Aorta (tissue), 5 donors: Measurements from ENCODE around the gene ACYP1. TPM values are rescaled to one million over a fixed set of nuclear protein-coding genes. Genes with fewer than 3 reads are reported as not detected.
A peak's percentile ranks its signal among the peaks of the same experiment; 100 is the strongest.

Experiments used
- ATAC-seq: fragments of 200-7000 bp; cut with Tn5 transposase; one replicate; pipeline ENCODE4 v1.9.1; 2022; ENCODE audit warnings: moderate library complexity; ENCODE audit not compliant: low FRiP score
- DNase-seq, 2 donors: peaks; one replicate each; pipeline ENCODE4 v3.0.0-alpha.2; 2020
- H3K27ac ChIP-seq, 2 donors: one replicate each; pipeline ENCODE4 v1.5.1; 2013; ENCODE audit warnings: low read length in 2 of 2, mild to moderate bottlenecking in 2 of 2, moderate library complexity in 2 of 2, control low read depth in 1 of 2, inconsistent platforms in 1 of 2, low read depth in 1 of 2
- H3K27me3 ChIP-seq, 2 donors: one replicate each; pipeline ENCODE4 v1.6.1; 2013; ENCODE audit warnings: control low read depth in 1 of 2, low read length in 1 of 2, mild to moderate bottlenecking in 1 of 2, moderate library complexity in 1 of 2; ENCODE audit not compliant: insufficient read depth in 2 of 2, control insufficient read depth in 1 of 2
- H3K36me3 ChIP-seq, 2 donors: one replicate each; pipeline ENCODE4 v1.6.1; 2013; ENCODE audit warnings: control low read depth in 1 of 2, low read length in 1 of 2, mild to moderate bottlenecking in 1 of 2; ENCODE audit not compliant: insufficient read depth in 2 of 2, control insufficient read depth in 1 of 2
- H3K4me1 ChIP-seq, 2 donors: one replicate each; pipeline ENCODE4 v1.6.1; 2013; ENCODE audit warnings: low read length in 2 of 2, control low read depth in 1 of 2, mild to moderate bottlenecking in 1 of 2, moderate library complexity in 1 of 2; ENCODE audit not compliant: insufficient read depth in 2 of 2, control insufficient read depth in 1 of 2
- H3K4me3 ChIP-seq, 2 donors: one replicate each; pipeline ENCODE4 v1.5.1; 2013; ENCODE audit warnings: low read length in 2 of 2, control low read depth in 1 of 2, mild to moderate bottlenecking in 1 of 2
- H3K9me3 ChIP-seq: one replicate; pipeline ENCODE4 v1.6.1; 2013; ENCODE audit warnings: mild to moderate bottlenecking, low read length; ENCODE audit not compliant: control insufficient read depth
- WGBS, 2 donors: extraction: QIAGEN DNeasy Blood & Tissue Kit; methylation state at CpG; one replicate each; pipeline ENCODE4 v1.1.7; 2013; 5-methylcytosine and 5-hydroxymethylcytosine counted together
- intact Hi-C, 2 donors: fragments of 100-400 bp; cut with DNase I; formaldehyde crosslinking; loops; one replicate each; pipeline versions ENCODE4 v1.14.2 to v1.15.0; 2022
- polyA plus RNA-seq, 2 donors: library from polyadenylated mRNA; stranded (reverse); fragments of 200-250 nt; gene quantifications; one replicate each; pipeline ENCODE4 v1.2.3, GENCODE V29; 2013
- total RNA-seq, 2 donors: library from RNA; stranded (reverse); fragmentation: NEBNext Ultra II Directional; extraction: Animal tissue kit (Norgen Biotek cat#: 25700); gene quantifications; one replicate each; pipeline ENCODE4 v1.2.1, GENCODE V29; 2021
- donor health status: healthy with polysubstance abuse.
- donor health status: Bipolar disorder and iron deficiency.
- donor health status: DM: no; HTN: no; CAD: no.
- donor health status: DM: no; HTN: no; CAD: no.
- donor health status: DM: yes; HTN: yes; CAD: no.

The ACYP1 gene
- total and polyA plus RNA-seq, 4 donors = 10.5 to 23.9 (median 16.4) TPM

DNA sequence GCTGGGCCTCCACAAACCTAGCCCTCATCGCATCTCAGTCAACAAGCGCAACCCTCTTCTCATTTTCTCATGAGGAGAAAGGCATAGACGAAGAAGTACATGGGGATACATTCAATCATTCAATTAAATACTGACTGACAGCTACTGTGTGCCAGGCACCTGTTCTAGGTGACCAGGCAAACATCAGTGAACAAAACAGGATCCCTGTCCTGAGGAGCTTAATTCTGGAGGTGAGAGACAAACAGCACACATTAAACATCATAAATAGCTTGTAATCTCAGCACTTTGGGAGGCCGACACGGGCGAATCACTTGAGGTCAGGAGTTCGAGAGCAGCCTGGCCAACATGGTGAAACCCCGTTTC, 362 bp upstream of the ACYP1 start:
- Histone ChIP-seq H3K4me3 (no peak overlapping the region), H3K36me3 (no peaks in the 10 kb centered on the region), H3K27me3 (no peaks in the 10 kb centered on the region), H3K27ac (no peak overlapping the region), H3K4me1 (peaks cover 0 to 2% of the 10 kb centered on the region in 2 donors), H3K9me3 (no peaks in the 10 kb centered on the region)
- intact Hi-C loops = loop anchor here in 1 of 2 donors (10.0 kb wide), 1 partner anchor 119 kb away; no protein-coding TSS in a partner anchor
- 57% methylated on average over 8 of the region's 8 CpGs for WGBS, 2 donors
- DNase-seq (no peak), ATAC-seq (no peak)

DNA sequence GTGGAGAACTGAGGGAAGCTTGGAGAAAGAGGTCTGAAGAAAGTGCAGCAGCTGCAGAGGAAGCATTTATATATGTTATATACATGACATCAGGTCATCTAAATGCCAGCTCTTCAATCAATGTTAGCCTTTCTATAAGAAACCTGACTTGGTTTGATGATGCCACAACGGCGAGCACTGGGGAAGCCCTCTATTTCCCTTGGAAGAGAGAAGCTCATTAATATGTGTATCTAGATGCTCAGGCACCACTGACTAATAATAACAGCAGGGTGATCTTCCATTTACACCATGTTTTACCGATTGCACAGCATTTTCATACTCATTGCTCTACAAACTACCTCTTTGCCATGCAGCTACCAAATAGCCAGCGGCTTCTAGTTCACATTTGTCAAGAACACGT, 811 bp downstream of the ACYP1 start:
- DNase-seq (no peak), ATAC-seq (no peak)
- H3K4me3 ChIP-seq = peak overlapping the region in 1 of 2 donors; percentile 56
- H3K27me3 ChIP-seq = no peaks in the 10 kb centered on the region
- no peaks in the 10 kb centered on the region for H3K36me3 ChIP-seq
- WGBS, 2 donors = 15 to 25% methylated on average over 5 of the region's 5 CpGs
- H3K4me1 ChIP-seq = peaks cover 0 to 2% of the 10 kb centered on the region in 2 donors
- no peaks in the 10 kb centered on the region for H3K9me3 ChIP-seq
- H3K27ac ChIP-seq = no peak overlapping the region
- intact Hi-C loops = loop anchor here in 1 of 2 donors (10.0 kb wide), 1 partner anchor 118 kb away; no protein-coding TSS in a partner anchor

DNA sequence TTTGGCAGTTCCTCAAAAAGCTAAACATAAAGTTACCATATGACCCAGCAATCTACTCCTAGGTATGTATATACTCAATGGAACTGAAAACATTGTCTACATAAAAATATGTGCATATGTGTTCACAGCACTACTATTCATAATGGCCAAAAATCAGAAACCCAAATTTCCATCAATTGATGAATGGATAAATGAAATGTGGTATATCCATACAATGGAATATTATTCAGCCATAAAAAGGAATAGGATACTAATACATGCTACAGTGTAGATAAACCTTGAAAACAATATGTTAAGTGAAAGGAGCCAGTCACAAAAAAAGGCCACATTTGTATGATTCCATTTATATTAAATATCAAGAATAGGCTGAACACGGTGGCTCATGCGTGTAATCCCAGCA, 3.4 kb downstream of the ACYP1 start:
- no peaks in the 10 kb centered on the region for H3K9me3 ChIP-seq
- no peaks in the 10 kb centered on the region for H3K36me3 ChIP-seq
- DNase-seq (no peak), ATAC-seq (no peak)
- no peak overlapping the region for H3K27ac ChIP-seq
- H3K4me1 ChIP-seq = peaks cover 0 to 2% of the 10 kb centered on the region in 2 donors
- H3K27me3 ChIP-seq = no peaks in the 10 kb centered on the region
- 50 to 73% methylated on average over 2 of the region's 2 CpGs for WGBS, 2 donors
- H3K4me3 ChIP-seq = no peak overlapping the region
- intact Hi-C loops = loop anchor here in 1 of 2 donors (10.0 kb wide), 1 partner anchor 116 kb away; no protein-coding TSS in a partner anchor

DNA sequence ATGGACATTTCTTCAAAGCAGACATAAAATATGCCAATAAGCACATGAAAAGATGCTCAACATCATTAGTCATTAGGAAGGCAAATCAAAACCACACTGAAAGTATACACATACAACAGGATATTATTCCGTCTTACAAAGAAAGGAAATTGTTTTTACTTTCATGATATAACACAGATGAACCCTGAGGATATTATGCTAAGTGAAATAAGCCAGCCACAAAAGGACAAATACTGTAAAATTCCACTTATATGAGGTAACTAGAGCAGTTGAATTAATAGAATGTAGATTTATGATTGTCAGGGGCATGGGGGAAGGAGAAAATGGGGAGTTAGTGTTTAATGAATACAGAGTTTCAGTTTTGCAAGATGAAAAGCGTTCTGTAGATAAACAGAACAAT, 4.2 kb downstream of the ACYP1 start:
- Histone ChIP-seq H3K36me3 (no peaks in the 10 kb centered on the region), H3K27ac (no peak overlapping the region), H3K9me3 (no peaks in the 10 kb centered on the region), H3K4me1 (peaks cover 0 to 2% of the 10 kb centered on the region in 2 donors), H3K4me3 (no peak overlapping the region), H3K27me3 (no peaks in the 10 kb centered on the region)
- ATAC-seq = no peak
- WGBS, 2 donors = 72 to 76% methylated on average over 2 of the region's 2 CpGs
- no peak for DNase-seq
- intact Hi-C loops = loop anchor here in 1 of 2 donors (10.0 kb wide), 1 partner anchor 115 kb away; no protein-coding TSS in a partner anchor

DNA sequence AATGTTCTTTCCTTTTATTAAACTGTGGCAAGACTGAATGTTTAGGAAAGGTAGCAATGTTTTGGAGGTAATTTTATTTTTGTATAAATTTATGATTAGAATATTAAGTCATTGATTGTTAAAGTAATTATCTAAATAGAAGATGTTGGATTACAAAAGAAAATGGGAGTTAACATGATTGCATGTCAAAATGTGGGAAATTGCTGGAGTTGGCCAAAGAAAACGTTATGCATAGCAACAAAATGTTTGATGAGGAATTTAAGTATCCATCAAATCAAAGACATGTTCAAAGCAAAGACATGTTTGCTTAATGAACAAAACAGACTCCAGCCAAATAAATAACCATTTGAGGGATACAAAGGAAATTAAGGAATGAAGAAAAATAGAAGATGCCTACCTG, 9.4 kb downstream of the ACYP1 start:
- ATAC-seq (no peak), DNase-seq (no peak)
- H3K27ac ChIP-seq = no peak overlapping the region
- no peak overlapping the region for H3K4me3 ChIP-seq
- H3K36me3 ChIP-seq = no peaks in the 10 kb centered on the region
- 62 to 68% methylated on average over 1 of the region's 1 CpG for WGBS, 2 donors
- intact Hi-C loops = loop anchor here in 1 of 2 donors (5.0 kb wide), 1 partner anchor 42 kb away; no protein-coding TSS in a partner anchor
- H3K9me3 ChIP-seq = no peaks in the 10 kb centered on the region
- H3K4me1 ChIP-seq = no peaks in the 10 kb centered on the region
- no peaks in the 10 kb centered on the region for H3K27me3 ChIP-seq

DNA sequence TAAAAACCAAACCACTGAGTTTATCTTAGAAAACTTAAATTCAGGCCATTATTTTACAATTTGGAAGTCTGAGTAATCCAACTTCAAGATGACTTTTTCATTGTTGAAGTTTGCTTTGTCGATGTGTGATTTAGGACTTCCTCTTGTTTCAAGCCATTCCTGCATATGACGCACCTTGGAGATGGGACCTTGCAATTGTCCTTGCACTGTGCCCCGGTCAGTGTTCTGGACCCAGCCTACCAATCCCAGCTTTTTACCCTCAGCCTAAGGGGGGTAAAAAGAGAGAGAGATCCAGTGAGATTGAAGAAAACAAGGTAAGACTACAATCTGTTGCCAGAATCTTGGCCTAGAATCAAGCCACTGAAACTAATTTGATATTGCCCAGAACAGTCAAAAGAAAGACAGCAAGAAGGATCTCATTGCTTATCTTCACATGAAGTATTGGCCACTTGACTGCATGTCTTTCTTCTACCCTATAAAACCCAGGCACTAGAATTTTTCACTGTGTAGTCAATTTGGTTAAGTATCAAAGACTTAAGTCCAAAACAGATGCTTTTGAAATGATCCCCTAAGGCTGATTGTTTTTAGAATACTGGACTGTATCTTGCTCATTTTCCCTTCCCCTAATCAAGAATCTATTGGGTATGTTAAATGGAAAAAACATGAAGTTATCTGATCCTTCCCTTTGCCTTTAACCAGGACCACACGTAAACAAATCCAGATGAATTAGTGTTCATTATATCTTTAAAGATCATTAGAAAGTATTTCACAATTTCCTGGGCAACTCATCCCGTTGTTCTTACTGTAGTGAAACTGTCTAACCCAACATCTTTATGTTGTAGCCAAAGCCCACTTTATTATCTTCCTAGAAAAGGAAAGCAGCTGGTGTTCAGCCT, 10.2 kb downstream of the ACYP1 start:
- H3K9me3 ChIP-seq = no peaks in the 10 kb centered on the region
- no peaks in the 10 kb centered on the region for H3K36me3 ChIP-seq
- no peak for ATAC-seq
- 70 to 72% methylated on average over 5 of the region's 5 CpGs for WGBS, 2 donors
- intact Hi-C loops = loop anchor here in 1 of 2 donors (5.0 kb wide), 1 partner anchor 41 kb away; no protein-coding TSS in a partner anchor
- H3K27ac ChIP-seq = no peak overlapping the region
- H3K27me3 ChIP-seq = no peaks in the 10 kb centered on the region
- no peak for DNase-seq
- no peak overlapping the region for H3K4me3 ChIP-seq
- peaks cover 0 to 4% of the 10 kb centered on the region in 2 donors for H3K4me1 ChIP-seq

DNA sequence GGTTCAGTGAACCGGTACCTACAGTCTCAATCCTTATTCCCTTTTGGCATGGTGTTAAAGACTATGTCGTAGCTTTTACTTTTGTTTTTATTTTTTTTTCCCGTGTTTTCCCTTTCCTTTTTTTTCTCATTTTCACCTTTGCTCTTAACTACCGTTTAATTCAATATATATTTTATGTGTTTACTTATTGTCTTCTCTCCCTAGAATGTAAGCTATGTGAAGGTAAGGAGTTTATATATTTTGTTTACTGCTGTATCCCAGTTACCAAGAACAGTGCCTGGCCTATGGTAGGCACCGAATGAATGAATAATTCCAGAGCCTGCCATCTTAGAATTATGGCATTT, 12.3 kb downstream of the ACYP1 start:
- Histone ChIP-seq H3K27me3 (no peaks in the 10 kb centered on the region), H3K27ac (no peak overlapping the region), H3K4me1 (peaks cover 2 to 4% of the 10 kb centered on the region in 2 donors), H3K4me3 (peak overlapping the region in 1 of 2 donors; percentile 23), H3K9me3 (no peaks in the 10 kb centered on the region), H3K36me3 (no peaks in the 10 kb centered on the region)
- intact Hi-C loops = loop anchor here in 1 of 2 donors (5.0 kb wide), 1 partner anchor 39 kb away; no protein-coding TSS in a partner anchor
- DNase-seq (no peak), ATAC-seq (no peak)
- WGBS, 2 donors = 20 to 22% methylated on average over 5 of the region's 5 CpGs

DNA sequence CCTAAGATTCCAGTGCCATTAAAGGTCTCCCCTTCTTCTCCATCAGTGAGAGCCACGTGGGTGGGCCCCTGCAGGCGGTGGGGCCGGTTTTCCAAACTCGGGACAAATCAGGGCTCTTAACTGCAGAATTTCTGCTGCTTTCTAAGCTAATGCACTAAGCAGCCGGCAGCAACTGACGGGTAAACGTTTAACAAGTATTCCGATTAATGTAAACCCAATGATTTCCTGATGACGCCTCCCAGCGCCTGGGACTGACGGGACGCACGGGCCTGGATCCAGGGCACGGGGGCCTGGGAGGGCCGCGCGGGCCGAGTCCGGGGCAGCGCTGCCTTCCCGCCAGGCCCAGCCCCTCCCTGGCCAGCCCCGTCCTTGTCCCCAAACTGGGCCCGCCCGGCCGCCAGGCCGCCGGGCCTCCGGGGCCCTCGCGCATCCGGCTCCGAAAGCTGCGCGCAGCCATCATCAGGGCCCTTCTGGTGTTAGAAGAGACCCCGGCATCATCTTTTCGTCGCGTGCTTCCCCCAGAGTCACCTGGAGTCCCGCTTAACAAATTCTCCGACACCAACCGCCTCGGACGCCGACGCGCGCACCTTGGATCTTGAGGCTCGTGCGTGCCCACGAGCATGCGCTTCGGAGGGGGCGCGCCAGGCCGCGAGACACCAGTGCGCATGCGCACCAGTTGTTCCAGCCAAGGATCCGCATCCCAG, 12.8 kb downstream of the ACYP1 start, which contains the start of gene MLH3:
MLH3 (minus strand) TSS at position 616 of the 704 bp plus-strand sequence. CDS start 1,812 bp downstream, outside the sequence.
- ATAC-seq (peak; percentile 91), DNase-seq (peak; percentile 89 to 96)
- intact Hi-C loops = loop anchor here in 1 of 2 donors (5.0 kb wide), 1 partner anchor 39 kb away; no protein-coding TSS in a partner anchor
- peaks cover 2 to 4% of the 10 kb centered on the region in 2 donors for H3K4me1 ChIP-seq
- H3K9me3 ChIP-seq = no peaks in the 10 kb centered on the region
- no peaks in the 10 kb centered on the region for H3K36me3 ChIP-seq
- peak within 1 kb of the TSS in 1 of 2 donors; percentile 22 for H3K27ac ChIP-seq
- H3K4me3 ChIP-seq = peak within 1 kb of the TSS; percentile 21 to 23
- H3K27me3 ChIP-seq = no peaks in the 10 kb centered on the region
- 0% methylated on average over 55 to 59 of the region's 59 CpGs for WGBS, 2 donors
